Fibroblast of villous mesenchyme (primary cell): ENCODE results near the gene PDP2. TPM values are rescaled to one million over a fixed set of nuclear protein-coding genes. Genes with fewer than 3 reads are reported as not detected.

Experiments
- DNase-seq: peaks from one replicate; pipeline ENCODE4 v3.0.0-alpha.2; 2010; ENCODE audit warnings: low read depth
- H3K4me3 ChIP-seq: 2 replicates; pipeline ENCODE4 v1.5.1; 2011; ENCODE audit warnings: low read depth, mild to moderate bottlenecking, low read length
- CTCF ChIP-seq: IDR thresholded peaks from 2 replicates; pipeline ENCODE4 v1.5.1; 2012; ENCODE audit warnings: low read depth, mild to moderate bottlenecking, low read length; ENCODE audit not compliant: insufficient read depth
- total RNA-seq: library from RNA; depleted of rRNA; stranded (reverse); fragments of >200 nt; gene quantifications from 2 replicates; pipeline ENCODE4 v1.2.3, GENCODE V29; 2012

PDP2 gene
- total RNA-seq, 1 donor = 25.9 TPM

- H3K4me3 ChIP-seq = no peak overlapping the region
- no peak for TF ChIP-seq CTCF
- no peak for DNase-seq
Measured at GRCh38 chr16:66923866-66924265, 43.6 kb downstream of the PDP2 start.

- no peak for DNase-seq
- TF ChIP-seq CTCF = peak; percentile 47
- H3K4me3 ChIP-seq = peak overlapping the region; percentile 62
Measured at GRCh38 chr16:66924527-66925321, 44.4 kb downstream of the PDP2 start.

- no peak for TF ChIP-seq CTCF
- DNase-seq = peak; percentile 69
- H3K4me3 ChIP-seq = peak within 1 kb of the TSS; percentile 62
Measured at GRCh38 chr16:66925322-66925840, 45.1 kb downstream of the PDP2 start, which contains the start of gene RRAD. Gene RRAD (minus strand): TSS chr16:66925535. CDS start chr16:66925179, 356 bp downstream.

GRCh38 chr16:66926171-66926947 is 46.0 kb downstream of the PDP2 start:
- DNase-seq = no peak
- no peak overlapping the region for H3K4me3 ChIP-seq
- TF ChIP-seq CTCF = no peak

- H3K4me3 ChIP-seq = no peak overlapping the region
- no peak for TF ChIP-seq CTCF
- DNase-seq = peak; percentile 84
Measured at GRCh38 chr16:66926961-66927436, 46.7 kb downstream of the PDP2 start.

GRCh38 chr16:66927918-66928649 is 47.8 kb downstream of the PDP2 start:
- no peak overlapping the region for H3K4me3 ChIP-seq
- no peak for DNase-seq
- no peak for TF ChIP-seq CTCF
